Pulmonary artery endothelial cell (primary cell): ENCODE results near the gene ETNPPL. TPM values are rescaled to one million over a fixed set of nuclear protein-coding genes. Genes with fewer than 3 reads are reported as not detected.

ENCODE experiments used
- DNase-seq: peaks from one replicate; pipeline ENCODE4 v3.0.0-alpha.2; 2011; ENCODE audit warnings: low read depth, low spot score
- total RNA-seq: library from RNA; depleted of rRNA; stranded (reverse); fragments of >200 nt; gene quantifications from 2 replicates; pipeline ENCODE4 v1.2.3, GENCODE V29; 2014

The ETNPPL gene
- total RNA-seq, 1 donor from 2014 or later, result 0.07 TPM

DNA sequence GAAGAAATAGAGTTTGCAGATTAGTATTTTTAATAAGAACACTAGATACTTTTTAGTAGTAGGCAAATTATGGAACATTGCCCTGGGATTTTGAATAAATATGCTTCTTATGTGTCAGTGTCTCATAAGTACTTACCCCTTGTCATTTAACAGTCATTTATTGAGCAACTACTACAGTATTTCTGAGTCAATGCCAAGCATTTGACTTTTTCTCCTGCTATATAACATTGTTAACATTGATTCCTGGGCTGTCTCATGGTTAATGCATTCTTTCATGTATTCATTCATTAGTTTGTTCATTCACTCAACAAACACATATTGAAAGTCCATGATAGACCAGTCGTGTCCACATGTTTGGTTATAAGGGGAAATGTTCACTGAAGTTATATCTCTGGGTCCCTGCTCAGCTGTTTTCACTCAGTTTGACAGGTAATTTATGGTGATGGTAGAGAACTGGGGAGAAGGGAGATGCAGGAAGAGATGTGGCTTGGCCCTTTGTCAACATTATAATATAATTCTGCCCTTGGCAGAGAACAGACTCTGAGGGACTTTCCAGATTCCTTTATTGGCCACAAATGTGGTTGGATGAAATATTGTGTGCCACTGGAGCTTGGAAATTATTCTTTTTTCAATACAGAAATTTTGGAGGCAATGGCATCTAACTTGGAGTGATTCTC, 62.6 kb downstream of the ETNPPL start:
- DNase-seq, result no peak

DNA sequence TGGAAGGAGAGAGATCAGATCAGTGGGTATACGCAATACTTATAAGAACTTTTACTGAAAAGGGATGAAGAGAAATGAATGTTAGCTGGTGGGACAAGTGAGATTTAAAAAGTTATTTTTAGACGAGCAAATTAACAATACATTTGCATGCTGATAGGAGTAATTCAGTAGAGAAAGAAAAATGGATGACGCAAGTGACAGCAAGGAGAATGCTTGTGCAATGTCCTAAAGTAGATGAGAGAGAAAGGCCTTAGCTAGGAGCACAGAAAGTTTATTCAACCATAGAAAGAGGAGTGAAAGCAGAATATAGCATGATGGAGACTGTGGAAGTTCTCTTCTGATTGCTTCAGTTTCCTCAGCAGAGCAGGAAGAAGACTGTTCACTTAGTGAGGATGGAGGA, 66.7 kb downstream of the ETNPPL start:
- DNase-seq, result no peak

DNA sequence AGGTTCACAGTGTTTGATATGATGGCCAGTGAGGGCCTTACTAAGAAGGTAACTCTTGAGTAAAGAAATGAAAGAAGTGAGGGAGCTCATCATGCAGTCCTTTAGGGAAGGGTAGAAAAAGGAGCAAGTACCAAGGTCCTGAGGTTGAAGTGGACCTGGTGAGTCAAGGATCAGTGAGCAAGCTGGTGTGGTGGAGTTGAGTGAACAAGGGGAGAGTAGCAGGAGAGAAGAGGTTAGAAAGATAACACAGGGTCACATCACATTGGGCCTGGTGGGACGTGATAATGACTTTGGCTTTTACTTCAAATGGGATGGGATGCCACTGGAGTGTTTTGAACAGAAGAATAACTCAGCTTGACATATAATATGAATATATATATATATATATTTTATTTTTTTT, 67.8 kb downstream of the ETNPPL start:
- DNase-seq, result no peak

DNA sequence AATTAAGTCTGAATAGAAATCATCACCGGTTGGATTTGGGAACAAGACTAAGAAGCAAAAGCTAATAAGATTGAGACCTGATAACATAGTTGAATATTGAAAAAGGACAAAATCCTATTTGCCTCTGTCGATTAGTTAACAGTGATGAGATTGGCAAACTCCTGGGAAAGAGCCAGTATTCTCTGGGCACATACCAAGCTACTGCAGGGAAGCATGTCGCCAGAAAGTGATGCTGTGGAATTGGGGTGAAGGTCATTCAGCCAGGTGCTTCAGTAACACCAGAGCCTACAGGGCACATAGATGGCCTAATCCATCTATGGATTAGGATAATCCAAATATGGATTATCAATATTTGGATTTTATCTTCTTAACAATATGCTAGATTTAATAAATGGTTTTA, 68.4 kb downstream of the ETNPPL start:
- no peak for DNase-seq

DNA sequence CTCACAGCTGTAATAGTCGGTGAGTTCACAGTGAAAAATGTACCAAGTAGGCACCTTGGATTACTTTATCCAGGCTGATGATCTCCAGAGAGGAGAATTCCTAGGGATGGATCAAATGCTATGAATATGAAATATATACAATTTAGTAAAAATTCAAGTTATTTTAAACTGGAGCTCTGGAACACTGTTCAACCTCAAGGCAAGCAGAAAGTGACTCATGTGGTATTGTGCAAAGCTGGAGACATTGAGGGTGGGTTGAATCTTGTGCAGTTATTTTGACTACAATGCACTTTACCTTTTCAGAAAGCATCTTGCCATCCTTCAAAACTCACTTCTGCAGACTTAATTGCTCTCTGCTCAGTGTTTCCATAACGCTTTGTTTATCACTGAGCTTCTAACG, 69.0 kb downstream of the ETNPPL start:
- DNase-seq, result no peak

DNA sequence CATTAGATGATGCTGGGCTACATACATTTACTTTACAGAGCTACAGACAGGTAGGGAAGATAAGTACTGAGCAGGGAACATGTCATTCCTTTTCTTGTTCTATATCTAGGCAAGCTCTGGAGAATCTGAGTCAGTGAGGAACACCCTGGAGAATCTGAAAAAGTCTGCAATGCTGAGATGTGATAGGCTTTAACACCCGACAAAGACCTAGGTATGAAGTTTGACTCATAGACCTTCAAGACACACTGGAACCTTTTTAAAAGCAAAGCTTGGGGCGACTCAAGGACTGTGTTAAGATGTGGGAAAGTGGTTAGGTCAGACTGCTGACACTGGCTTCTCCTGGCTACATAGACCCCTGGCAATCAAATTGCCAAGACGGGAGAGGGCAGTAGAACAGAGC, 69.6 kb downstream of the ETNPPL start:
- DNase-seq, result no peak

Other genes starting within 250 kb of the ETNPPL start
- 1,016 and 1,407 TPM in 2 replicates for gene RPL34, start 142.5 kb downstream of the ETNPPL start, total RNA-seq
- gene OSTC, start 112.5 kb downstream of the ETNPPL start, total RNA-seq, result 258 and 274 TPM in 2 replicates